ENCODE measurements around the gene ARF1.
"Not testable (repeated sequence)": the region's sequence is repeated elsewhere in the genome, so short reads cannot be mapped to it uniquely, and the experiment has no call there.

Gene ARF1

GRCh38 chr1:228102791-228103620 lies 20.5 kb downstream of the ARF1 start, which contains the start of gene C1orf35:
Gene C1orf35, minus strand, starts transcription at chr1:228103325. Its CDS starts 98 bp downstream, at chr1:228103227.
- DNase-seq (ENCODE audit: low spot score) = peak; percentile 99

GRCh38 chr1:228104526-228105269 lies 22.2 kb downstream of the ARF1 start:
- no peak for DNase-seq (ENCODE audit: low spot score)

- DNase-seq (ENCODE audit: low spot score) = no peak
Measured at GRCh38 chr1:228105270-228105995, 22.9 kb downstream of the ARF1 start.

- no peak for DNase-seq (ENCODE audit: low spot score)
Measured at GRCh38 chr1:228105996-228106799, 23.7 kb downstream of the ARF1 start.

- no peak for DNase-seq (ENCODE audit: low spot score)
Measured at GRCh38 chr1:228106800-228107054, 24.2 kb downstream of the ARF1 start.

- DNase-seq (ENCODE audit: low spot score) = no peak
Measured at GRCh38 chr1:228107636-228108035, 25.1 kb downstream of the ARF1 start.

- no peak for DNase-seq (ENCODE audit: low spot score)
Measured at GRCh38 chr1:228108055-228108690, 25.7 kb downstream of the ARF1 start.

GRCh38 chr1:228108742-228109072 lies 26.2 kb downstream of the ARF1 start:
- no peak for DNase-seq (ENCODE audit: low spot score)

- peak; percentile 97 for DNase-seq (ENCODE audit: low spot score)
Measured at GRCh38 chr1:228109073-228109961, 26.8 kb downstream of the ARF1 start, which contains the start of gene MRPL55. Gene MRPL55, minus strand, starts transcription at chr1:228109299. Its CDS starts 1,039 bp downstream, at chr1:228108260.

GRCh38 chr1:228109962-228110488 lies 27.5 kb downstream of the ARF1 start:
- DNase-seq (ENCODE audit: low spot score) = no peak

- no peak for DNase-seq (ENCODE audit: low spot score)
Measured at GRCh38 chr1:228110556-228110955, 28.0 kb downstream of the ARF1 start.

GRCh38 chr1:228111315-228111714 lies 28.8 kb downstream of the ARF1 start:
- DNase-seq (ENCODE audit: low spot score) = not testable (repeated sequence)

GRCh38 chr1:228112167-228112566 lies 29.7 kb downstream of the ARF1 start:
- DNase-seq (ENCODE audit: low spot score) = no peak

- no peak for DNase-seq (ENCODE audit: low spot score)
Measured at GRCh38 chr1:228112617-228113016, 30.1 kb downstream of the ARF1 start.

- no peak for DNase-seq (ENCODE audit: low spot score)
Measured at GRCh38 chr1:228114827-228115226, 32.3 kb downstream of the ARF1 start.

GRCh38 chr1:228117335-228117734 lies 34.8 kb downstream of the ARF1 start:
- no peak for DNase-seq (ENCODE audit: low spot score)

GRCh38 chr1:228118040-228118439 lies 35.5 kb downstream of the ARF1 start:
- DNase-seq (ENCODE audit: low spot score) = no peak

GRCh38 chr1:228120351-228120750 lies 37.8 kb downstream of the ARF1 start:
- DNase-seq (ENCODE audit: low spot score) = no peak

GRCh38 chr1:228120857-228121489 lies 38.5 kb downstream of the ARF1 start:
- no peak for DNase-seq (ENCODE audit: low spot score)

Measured in AG08395 (cell line).